ENCODE data around the gene TEKT5.
"Not testable (repeated sequence)": the region's sequence is repeated elsewhere in the genome, so short reads cannot be mapped to it uniquely, and the experiment has no call there.

The TEKT5 gene

DNA sequence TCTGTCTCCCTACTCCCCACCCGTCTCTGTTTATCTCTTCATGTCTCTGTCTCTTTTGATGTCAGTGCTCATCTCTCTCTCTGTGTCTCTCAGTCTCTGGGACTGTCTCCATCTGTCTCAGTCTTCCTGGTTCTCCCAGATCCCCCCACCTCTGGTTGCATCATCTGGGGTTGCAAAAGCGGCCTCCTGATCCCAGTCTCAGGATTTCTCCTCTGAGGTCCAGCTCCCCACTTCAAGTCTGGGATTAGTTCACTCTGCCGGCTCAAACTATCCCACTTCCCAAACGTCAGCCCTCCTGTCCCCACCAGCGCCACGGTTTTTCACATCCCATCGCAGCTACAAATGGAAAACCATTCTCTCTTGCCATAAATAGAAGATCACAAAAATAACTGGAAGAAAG, 9.0 kb downstream of the TEKT5 start:
- no peak for DNase-seq (ENCODE audit: low read depth in 3 of 3)

DNA sequence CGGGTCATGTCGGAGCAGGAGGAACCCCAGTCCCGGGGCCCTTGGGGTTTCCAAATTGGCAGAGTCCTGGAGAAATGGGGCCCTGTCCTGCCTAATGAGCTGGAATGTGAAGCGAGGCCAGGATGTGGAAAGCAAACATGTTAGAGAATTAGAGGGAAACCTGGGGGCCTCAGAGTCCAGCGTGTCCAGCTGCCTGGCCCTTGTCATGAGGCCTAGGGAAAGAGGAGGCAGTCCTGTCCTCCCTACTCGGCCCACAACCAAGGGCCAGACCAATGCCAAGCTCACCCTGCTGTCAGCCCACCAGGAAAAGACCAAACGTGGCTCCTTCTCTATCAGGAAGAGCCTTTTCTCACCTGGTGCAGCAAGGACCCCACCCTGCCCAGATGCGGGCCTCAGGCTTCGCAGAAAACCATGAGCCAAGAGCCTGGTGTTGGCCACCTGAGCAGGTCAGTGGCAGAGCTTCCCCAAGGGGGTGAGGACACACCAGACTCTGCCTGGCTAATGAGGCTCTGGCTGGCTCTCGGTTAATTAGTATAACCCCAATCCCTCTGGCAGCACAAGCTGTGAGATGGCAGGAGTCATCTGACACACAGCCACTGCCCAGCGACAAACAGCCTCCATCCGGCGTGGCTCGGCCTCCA, 10.1 kb downstream of the TEKT5 start:
- no peak for DNase-seq (ENCODE audit: low read depth in 3 of 3)

DNA sequence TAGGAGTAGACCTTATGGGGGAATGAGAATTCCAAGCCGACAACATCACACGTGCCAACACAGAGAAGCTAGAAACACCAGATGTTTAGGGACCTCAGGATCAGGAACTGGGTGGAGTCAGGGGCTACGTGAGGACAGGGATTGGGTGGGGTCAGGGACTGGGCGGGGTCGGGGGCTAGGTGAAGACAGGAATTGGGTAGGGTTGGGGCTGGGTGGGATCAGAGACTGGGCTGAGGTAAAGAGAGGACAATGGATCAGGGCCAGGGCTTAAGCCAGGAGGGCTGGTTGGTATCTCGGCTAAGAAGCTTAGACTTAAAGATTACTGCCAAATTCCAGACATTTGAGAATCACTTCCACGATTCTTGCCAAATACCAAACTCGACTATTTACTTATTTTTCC, 11.6 kb downstream of the TEKT5 start:
- DNase-seq (ENCODE audit: low read depth in 3 of 3), result no peak

DNA sequence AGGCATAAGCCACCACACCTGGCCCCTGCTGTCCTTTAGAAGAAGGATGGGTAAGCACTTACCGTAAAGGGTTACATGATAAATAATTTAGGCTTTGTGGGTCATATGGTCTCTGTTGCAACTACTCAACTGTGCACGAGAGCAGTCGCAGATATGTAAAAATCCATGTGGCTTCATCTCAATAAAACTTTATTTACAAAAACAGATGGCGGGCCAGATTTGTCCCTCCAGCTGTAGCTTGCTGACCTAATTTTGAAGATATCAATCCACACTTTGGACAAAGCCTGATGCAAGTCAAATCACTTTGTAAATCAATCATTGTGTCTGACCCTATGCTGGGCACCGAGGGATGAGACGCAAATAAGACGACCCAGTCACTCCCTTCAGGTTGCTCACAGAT, 12.1 kb downstream of the TEKT5 start:
- DNase-seq (ENCODE audit: low read depth in 3 of 3), result no peak

DNA sequence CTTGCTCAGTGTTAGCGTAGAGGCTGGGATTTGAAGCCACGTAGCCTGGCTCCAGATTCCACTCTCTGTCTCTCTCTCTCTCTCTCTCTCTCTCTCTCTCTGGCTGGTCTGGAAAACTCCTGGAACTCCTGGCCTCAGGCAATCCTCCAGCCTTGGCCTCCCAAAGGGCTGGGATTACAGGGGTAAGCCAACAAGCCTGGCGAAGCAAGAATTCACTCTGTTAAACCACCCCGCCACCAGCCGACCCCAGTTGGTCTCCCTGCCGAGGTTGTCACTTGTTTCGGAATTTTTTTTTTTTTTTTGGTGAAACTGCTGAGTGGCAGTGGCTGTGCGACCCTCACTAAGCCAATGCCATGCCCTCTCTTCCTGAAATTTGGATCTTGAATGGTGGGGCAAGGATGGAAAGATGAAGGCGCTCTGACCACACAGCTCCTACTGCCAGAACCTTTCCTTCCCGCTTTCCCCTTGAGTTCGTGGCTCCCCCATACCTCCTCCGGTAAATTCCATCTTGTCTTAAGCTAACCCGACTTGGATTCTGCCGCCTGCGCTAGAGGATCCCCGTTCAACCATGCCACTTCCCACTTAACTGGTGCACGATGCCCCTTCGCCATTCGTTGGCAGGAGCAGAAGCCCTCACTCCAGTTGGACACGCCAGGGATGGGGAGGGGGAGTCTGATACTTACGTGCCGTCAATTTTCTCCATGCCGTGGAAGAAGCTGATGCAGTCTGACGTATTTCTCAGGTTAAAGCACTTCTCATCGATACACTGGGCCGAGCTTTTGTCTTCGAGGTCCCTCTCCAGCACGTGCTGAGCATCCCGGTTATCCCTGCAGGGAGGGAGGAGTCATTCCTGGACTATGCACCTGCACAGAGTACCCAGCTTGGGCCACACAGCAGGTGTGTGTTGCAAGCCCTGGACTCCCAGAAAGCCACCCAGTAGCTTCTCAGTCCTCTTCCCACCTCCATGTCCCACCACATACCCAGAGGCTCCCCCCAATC, 13.1 kb downstream of the TEKT5 start:
- DNase-seq (ENCODE audit: low read depth in 3 of 3), result no peak

DNA sequence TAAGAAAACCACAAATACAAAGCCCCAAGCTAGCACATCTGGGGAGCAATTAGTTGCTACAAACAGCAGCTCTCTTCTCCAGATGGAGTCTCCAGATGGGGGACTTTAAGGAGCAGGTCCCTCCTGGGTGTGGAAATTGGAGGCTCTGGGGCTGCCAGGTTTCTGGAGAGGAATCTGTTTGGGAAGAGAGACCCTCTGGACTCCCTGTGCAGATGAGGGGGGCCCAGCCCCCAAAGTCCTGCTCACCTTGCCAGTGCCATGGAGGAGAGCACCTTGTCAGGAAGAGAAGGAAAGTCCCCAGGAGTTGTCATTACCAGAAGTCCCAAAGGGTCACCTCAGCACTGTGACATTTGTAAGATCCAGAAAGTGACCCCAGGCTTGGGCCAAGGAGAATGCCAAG, 14.8 kb downstream of the TEKT5 start:
- no peak for DNase-seq (ENCODE audit: low read depth in 3 of 3)

DNA sequence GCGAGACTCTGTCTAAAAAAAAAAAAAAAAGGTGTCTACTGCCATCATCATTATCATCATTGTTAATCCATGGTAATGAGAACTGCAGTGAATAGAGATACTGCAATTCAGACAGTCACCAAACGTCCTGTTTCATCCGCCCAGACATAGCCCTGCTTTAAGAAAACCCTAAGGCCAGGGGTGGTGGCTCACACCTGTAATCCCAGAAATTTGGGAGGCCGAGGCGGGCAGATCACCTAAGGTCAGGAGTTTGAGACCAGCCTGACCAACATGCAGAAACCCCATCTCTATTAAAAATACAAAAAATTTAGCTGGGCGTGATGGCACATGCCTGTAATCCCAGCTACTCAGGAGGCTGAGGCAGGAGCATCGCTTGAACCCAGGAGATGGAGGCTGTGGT, 15.3 kb downstream of the TEKT5 start:
- not testable (repeated sequence) for DNase-seq (ENCODE audit: low read depth in 3 of 3)

DNA sequence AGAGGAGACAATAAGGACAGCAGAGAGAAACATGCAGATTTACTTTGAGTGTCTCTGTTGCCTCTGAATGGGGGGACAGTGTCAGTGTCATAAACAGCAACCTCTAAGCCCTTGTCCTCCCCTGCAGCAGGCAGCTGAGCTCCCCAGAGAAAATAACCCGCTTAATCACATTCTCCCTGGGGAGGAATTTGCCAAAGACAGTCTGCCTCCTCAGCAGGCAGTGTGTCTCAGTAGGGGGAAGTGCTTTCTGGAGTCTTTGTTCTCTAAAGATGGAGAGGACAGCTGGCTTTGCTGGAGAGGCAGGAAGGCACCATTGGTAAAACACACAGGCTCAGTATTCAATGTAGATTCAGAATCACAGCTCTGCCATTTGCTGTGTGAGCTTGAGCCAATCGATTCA, 16.1 kb downstream of the TEKT5 start:
- DNase-seq (ENCODE audit: low read depth in 3 of 3), result no peak

DNA sequence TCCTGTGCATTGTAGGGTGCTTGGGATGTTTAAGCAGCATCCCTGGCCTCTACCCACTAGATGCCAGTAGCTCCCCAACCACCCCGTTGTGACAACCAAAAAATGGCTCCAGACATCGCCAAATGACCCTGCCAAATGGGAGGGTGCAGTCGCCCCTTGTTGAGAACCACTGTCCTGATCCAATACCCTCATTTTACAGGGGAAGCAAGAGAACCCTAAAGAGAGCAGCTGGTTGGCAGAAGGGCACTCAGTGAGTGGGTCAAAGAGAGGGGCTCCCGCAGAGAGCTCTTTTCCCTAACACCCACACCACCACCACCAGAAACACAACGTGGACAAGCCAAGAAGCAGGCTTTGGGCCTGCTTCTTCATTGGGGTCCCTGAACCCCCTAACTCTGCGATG, 18.4 kb downstream of the TEKT5 start:
- no peak for DNase-seq (ENCODE audit: low read depth in 3 of 3)

DNA sequence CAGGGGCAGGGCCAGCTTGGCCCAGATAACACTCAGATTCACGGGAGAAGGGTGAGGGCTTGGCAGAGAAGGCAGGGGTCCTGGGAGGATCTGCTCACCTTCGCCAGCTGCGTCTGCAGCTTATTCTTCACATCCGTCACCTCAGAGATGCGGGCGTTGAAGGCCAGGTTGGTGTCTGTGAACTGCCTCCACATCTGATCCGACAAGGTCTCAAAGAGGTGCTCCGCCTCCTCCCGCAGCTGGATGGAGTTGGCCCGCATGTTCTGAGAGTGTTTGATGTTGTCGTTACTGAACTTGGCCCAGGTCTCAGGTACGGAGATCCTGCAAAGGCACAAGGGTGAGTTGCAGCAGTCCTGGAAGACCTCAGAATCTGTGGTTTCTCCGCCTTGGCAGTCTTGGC, 18.9 kb downstream of the TEKT5 start:
- DNase-seq (ENCODE audit: low read depth in 3 of 3), result no peak

DNA sequence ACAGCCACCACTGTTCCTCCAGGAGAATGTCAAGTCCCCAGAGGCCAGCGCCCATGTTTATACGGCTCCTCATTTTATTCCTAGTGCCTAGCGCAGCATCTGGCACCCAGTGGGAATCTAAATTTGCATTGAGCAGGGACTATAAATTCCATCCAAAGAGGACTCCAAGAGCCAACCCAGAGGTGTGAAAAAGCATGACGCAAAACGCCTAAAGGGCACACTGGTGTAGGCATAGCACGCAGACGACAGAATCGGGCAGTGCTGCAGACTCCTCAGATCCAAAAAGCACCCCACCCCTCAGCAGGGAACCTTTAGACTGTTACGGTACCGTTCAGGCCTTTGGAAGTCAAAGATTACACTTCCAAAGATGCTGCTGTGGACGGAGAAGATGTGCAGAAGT, 19.5 kb downstream of the TEKT5 start:
- no peak for DNase-seq (ENCODE audit: low read depth in 3 of 3)

DNA sequence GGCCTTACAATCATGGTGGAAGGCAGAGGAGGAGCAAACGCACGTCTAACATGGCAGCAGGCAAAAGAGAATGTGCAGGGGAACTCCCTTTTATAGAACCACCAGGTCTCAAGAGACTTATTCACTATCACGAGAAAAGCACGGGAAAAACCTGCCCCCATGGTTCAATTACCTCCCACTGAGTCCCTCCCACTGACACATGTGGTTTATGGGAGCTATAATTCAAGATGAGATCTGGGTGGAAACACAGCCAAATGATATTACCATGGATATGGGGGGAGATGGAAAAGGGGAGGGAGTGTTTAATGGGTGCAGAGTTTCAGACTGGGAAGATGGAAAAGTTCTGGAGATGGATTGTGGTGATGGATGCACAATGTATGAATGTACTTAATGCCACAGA, 23.0 kb downstream of the TEKT5 start:
- DNase-seq (ENCODE audit: low read depth in 3 of 3), result no peak

DNA sequence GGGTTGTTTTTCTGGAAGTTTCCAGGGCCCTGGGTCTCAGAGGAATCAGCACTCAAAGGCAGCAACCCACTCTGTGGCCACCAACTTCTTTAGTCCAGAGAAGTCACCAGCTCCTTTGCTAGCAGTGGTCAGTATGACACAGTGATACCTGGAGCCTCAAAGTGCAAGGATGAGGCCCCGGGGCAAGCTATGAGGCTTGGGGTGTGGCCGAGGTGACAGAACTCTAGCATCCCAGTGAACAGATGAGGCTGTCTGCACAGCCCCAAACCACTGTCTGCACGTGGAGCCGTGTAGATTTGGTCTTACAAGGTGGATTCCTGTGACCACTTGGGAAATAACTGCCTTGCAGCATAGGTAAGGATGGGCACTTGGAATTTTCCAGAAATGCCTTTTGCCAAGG, 24.9 kb downstream of the TEKT5 start:
- no peak for DNase-seq (ENCODE audit: low read depth in 3 of 3)

DNA sequence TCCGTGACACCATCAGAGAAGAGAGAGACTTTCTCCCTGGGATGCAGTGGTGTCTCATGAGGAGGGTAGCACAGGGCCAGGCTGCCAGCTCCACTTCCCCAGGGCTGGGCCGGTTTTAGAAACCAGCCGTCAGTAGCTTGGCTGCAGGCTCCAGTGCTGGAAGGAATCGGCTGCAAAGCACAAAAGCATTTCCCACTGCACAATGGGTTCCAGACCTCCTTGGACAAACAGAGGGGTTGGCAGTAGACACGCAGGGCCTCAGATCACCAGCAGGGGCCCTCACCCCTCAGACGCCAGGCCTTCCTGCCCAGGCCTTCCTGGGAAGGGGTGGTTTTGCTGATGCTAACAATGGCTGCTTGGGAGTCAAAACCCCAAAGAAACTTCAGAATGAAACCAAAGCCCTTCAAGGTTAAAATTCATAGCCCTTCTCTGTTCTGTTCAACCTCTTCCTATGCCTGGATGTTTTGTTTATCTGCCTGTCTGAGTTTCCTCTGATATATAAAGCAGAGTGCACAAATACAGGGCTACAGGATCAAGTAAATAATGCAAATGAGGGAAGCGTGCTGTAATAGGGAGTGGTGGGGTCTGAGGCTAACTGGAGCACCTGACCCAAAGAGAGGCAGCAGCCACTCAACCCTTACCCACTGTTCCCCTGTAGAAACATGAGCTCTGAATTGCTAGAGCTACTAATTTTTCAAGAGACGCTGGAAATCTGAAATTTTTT, 26.2 kb downstream of the TEKT5 start:
- DNase-seq (ENCODE audit: low read depth in 3 of 3), result peak in 1 of 3 donors; percentile 0

DNA sequence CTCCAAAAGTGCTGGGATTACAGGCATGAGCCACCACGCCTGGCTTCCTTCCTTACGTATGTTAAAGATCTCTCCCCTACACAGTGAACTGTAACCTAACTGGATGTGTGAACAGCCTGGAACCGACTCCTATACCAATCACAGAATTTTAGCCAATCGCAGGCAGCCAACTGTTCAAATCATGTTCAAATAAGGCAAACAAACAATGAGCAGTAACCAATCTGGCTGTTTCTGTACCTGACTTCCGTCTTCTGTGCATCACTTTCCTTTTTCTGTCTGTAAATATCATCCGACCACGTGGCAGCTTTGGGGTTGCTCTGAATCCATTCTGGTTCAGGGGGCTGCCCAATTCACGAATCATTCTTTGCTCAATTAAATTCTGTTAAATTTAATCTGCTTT, 27.5 kb downstream of the TEKT5 start:
- no peak for DNase-seq (ENCODE audit: low read depth in 3 of 3)

DNA sequence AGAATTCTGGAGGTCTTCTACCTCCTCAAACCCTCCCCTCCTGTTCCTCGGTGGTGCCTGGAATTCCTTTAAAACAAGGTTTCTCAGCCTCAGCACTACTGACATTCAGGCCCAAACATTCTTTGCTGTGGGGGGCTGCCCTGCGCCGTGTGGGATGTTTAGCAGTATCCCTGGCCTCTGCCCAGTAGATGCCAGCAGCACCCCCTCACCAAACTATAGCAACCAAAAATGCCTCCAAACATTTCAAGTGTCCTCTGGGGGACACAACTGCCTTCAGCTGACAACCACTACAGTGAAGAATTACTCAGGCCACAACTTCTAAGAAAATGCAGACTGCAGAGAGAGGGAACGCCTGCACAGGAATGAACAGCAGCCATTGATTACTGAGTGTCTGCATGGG, 28.4 kb downstream of the TEKT5 start:
- DNase-seq (ENCODE audit: low read depth in 3 of 3), result no peak

DNA sequence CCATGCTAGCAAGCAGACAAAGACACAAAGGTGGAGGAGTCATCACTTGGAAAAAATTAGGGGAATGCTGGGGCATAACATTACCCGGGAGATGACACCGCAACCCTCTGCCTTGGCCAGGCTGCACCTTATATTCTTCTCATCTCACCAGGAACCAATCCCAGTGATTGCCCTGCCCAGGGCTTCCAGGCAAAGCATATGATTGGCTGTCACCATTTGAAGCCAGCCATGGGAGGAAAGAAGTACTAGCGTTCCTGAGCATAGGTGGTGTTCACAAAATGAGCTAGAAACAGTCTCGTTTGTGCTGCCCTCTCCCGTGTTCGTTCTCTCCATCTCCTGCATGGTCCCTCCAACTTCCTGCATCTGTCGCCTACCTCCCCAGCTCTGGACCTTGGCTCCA, 29.6 kb downstream of the TEKT5 start:
- no peak for DNase-seq (ENCODE audit: low read depth in 3 of 3)

DNA sequence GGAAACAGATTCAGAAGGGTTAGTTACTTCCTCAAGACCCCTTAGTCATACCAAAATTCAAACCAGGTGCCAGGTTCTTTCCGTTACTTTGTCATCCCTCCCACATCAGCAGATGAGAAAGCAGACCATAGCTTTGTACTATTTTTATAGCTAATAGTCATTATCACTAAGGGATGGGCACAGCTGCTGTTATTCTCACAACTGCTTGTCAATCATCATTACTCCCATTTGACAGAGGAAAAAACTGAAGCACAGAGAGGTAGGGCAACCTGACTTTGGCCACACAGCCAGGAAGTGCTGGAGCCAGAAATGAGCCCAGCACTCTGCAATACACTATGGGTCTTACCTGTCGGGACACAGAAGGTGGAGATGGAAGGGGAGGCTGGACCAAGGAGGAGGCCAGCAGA, 30.0 kb downstream of the TEKT5 start:
- no peak for DNase-seq (ENCODE audit: low read depth in 3 of 3)

DNA sequence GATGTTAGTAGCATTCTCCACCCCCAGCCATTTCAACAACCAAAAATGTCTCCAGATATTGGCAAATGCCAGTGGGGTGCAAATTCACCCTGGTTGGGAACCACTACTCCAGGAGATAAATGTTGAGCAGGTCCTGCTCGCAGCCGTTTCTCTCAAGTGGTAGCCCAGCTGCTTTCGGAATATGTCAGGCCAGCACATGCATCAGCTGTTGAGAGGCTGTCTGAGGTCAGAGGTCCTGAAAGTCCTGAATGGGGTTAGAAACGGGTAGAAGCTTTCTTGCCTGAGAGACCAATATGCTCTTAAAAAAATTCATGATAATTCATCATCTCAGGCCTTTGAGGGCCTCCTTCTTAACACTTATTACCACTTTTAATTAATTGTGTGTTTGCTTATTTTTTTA, 31.0 kb downstream of the TEKT5 start:
- DNase-seq (ENCODE audit: low read depth in 3 of 3), result no peak

DNA sequence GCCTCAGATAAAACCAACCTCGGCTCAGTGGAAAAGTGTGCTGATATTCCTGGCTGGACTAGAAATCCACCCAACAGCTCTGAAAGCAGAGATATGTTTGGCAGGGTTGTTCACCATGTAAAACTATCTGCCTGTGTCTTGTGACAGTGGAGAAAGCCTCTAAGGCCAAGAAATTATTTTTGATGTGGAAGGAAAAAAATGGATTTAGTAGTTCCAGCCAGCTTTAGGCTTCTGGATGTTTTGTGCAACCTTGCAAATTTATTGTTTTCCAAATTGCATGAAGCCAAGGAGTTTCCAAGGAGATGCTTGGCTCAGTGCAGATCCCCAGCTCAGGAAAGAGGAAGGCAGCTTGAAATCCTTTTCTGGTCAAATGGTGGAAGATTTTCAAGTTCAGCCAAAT, 31.6 kb downstream of the TEKT5 start:
- DNase-seq (ENCODE audit: low read depth in 3 of 3), result no peak

DNA sequence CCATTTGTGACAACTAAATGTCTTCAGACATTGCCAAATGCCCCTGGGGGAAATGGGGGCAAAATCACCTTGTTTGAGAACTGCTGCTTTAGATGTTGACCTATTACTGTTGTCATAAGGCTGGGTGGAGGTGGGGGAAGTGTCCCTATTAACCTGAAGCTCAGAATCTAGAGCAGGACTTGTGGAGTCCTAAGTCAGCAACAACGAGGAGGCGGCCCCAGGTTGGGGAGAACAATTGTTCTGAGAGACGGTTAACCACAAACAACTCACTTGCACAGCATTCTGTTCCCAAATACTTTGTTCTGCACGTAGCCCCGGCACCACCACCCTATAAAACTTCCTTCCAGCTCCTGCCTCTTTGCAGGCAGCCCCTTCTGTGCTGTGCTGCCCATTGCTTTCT, 32.5 kb downstream of the TEKT5 start:
- DNase-seq (ENCODE audit: low read depth in 3 of 3), result no peak

DNA sequence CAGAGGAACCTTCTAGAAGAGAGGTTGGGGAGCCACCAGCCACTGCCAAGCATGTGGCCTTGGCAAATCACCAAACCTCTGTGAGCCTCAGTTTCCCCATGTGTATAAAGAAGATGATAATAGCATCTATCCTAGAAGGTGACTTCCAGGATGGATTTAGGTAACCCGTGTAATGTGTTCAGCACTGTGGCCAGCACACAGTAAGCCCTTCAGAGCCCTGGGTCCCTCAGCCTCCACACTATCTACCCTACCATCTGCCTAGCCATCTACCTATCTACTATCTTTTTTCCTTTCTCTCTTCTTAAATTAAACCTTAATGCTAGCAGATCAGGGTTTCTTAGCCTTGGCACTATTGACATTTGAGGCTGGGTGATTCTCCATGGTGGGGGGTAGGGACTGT, 33.0 kb downstream of the TEKT5 start:
- DNase-seq (ENCODE audit: low read depth in 3 of 3), result no peak
